Effector memory CD4-positive, alpha-beta T cell (primary cell): ENCODE measurements around the gene MRPS2.

Source experiments
- DNase-seq, 3 donors: peaks; one replicate each; pipeline ENCODE4 v3.0.0-alpha.2; 2020
- H3K27ac ChIP-seq: 2 replicates; pipeline ENCODE4 v1.7.0; 2013; ENCODE audit warnings: mild to moderate bottlenecking, low read length, moderate library complexity; ENCODE audit not compliant: insufficient read depth, poor library complexity, severe bottlenecking
- H3K27me3 ChIP-seq: replicated peaks from 2 replicates; pipeline ENCODE4 v1.7.0; 2013; ENCODE audit warnings: mild to moderate bottlenecking, low read length; ENCODE audit not compliant: insufficient read depth, control insufficient read depth, poor library complexity, severe bottlenecking
- H3K36me3 ChIP-seq: 2 replicates; pipeline ENCODE4 v1.7.0; 2013; ENCODE audit warnings: mild to moderate bottlenecking, low read length, moderate library complexity; ENCODE audit not compliant: control insufficient read depth, insufficient read depth
- H3K4me1 ChIP-seq: 2 replicates; pipeline ENCODE4 v1.7.0; 2013; ENCODE audit warnings: low read length, mild to moderate bottlenecking; ENCODE audit not compliant: control insufficient read depth, insufficient read depth, poor library complexity, severe bottlenecking
- H3K4me3 ChIP-seq: 2 replicates; pipeline ENCODE4 v1.7.0; 2013; ENCODE audit warnings: low read length, low read depth, mild to moderate bottlenecking; ENCODE audit not compliant: insufficient read depth, poor library complexity, severe bottlenecking
- H3K9me3 ChIP-seq: 2 replicates; pipeline ENCODE4 v1.7.0; 2013; ENCODE audit warnings: mild to moderate bottlenecking, low read length, moderate library complexity; ENCODE audit not compliant: control insufficient read depth

MRPS2 gene

DNA sequence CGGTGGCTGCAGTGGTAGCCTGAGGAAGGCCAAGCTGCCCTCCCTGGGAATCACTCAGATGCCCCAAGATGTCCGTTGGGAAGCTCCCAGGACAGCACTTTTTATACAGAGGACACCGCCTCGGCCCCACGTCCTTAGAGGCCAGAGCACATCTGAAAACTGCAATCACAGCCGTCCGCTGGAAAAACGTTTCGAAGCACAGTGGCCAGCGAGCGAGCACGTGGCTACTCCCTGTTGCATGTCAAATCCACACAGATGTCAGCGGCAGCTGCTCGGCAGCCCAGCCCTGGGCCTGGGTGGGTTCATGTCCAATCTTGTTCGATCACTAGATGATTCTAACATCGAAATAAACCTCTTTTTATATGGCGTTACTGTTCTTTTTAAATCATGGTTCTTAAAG lies 12.0 kb upstream of the MRPS2 start:
- Histone ChIP-seq H3K9me3 (no peaks in the 10 kb centered on the region), H3K36me3 (no peaks in the 10 kb centered on the region), H3K27me3 (no peaks in the 10 kb centered on the region), H3K27ac (no peak overlapping the region), H3K4me1 (no peaks in the 10 kb centered on the region), H3K4me3 (no peak overlapping the region)
- DNase-seq, result no peak

DNA sequence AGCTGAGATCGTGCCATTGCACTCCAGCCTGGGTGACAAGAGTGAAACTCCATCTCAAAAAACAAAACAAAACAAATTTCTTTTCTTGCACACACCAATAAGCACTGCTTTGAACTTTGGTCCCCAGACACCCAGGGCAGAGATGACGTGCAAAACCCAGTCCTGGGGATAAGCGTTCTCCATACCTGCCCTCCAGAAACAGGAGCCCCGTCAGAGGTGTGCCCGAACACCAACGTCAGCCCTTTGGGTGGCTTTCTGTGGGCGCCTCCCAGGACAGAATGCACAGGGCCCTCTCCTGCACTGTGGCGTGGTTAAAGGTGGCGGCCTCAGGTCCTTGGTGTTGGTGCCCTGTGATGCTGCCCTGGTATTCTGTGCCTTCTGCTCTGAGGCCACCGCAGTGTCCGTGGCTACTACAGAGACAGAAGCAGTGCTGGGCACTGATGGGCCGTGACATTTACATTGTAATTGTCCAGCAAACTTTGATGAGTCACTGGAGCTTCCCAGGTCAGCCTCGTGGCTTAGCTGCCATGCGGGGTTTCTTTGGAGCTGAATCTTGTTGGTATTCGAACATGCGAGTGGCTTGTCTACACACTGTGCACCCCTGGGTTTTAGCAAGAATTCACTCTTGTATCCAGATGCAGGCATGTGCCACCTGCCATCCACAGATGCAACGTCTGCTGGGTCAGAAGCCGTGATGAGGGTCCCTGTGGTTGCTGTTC lies 11.1 kb upstream of the MRPS2 start:
- no peaks in the 10 kb centered on the region for H3K36me3 ChIP-seq
- no peak overlapping the region for H3K4me3 ChIP-seq

DNA sequence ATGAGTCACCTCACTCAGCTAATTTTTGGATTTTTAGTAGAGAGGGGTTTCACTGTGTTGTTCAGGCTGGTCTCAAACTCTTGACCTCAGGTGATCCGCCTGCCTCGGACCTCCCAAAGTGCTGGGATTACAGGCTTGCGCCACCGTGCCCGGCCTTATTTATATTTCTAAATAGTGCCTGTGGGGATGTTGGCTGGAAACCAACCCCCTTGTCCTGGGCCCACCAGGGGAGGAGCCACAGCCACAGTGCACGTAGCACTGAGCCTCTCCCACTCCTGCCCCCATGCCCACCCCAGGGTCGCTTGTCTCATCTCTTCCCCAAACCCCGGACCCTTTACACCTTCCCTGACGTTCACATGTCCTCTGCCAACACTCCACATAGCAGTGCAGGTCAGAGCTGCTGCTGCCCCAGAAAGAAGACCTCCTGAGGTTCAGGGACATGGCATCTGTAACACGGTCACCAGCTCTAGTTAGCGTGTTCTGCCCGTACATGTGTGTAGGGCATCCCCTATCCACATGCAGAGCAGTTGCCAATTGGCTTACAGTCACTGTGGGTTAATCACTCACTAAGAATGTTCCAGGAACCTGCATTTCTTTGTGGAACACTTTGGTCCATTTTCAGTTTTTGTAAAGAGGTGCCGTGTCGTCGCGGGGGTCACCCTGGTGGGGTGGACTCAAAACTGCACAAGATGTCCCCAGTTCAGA lies 10.2 kb upstream of the MRPS2 start:
- Histone ChIP-seq H3K4me1 (no peaks in the 10 kb centered on the region), H3K36me3 (no peaks in the 10 kb centered on the region)
- DNase-seq, result no peak

More for the DNA sequence above, 11.1 kb upstream of the MRPS2 start:
- no peaks in the 10 kb centered on the region for H3K4me1 ChIP-seq
- no peak for DNase-seq
- no peaks in the 10 kb centered on the region for H3K9me3 ChIP-seq
- H3K27ac ChIP-seq, result no peak overlapping the region
- no peaks in the 10 kb centered on the region for H3K27me3 ChIP-seq

DNA sequence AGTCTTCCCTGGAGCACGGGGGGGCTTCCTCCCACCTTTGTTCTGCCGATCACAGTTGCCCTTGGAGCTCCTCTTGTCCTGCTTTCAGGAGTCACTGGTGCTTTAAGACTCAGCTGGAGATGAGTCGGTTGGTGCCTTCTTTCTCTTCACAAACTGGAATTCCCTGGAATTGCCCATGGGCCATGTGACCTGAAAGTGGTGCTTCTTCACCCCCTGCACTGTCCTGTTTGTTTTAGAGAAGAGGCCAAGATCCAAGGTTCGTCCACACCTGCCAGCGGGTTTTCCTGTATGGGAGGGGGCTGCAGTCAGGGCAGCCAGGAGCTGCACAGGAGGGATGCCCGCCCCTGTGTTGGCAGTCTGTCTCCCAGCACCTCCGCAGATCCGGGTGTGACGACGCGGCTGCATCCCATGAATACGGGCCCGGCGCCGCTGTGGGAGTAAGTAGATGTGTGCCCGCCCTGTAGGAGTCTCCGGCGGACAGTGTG lies 9.5 kb upstream of the MRPS2 start:
- Histone ChIP-seq H3K4me3 (no peak overlapping the region), H3K4me1 (no peaks in the 10 kb centered on the region), H3K36me3 (no peaks in the 10 kb centered on the region), H3K27me3 (no peaks in the 10 kb centered on the region), H3K9me3 (no peaks in the 10 kb centered on the region), H3K27ac (no peak overlapping the region)
- DNase-seq, result no peak

More for the DNA sequence above, 10.2 kb upstream of the MRPS2 start:
- Histone ChIP-seq H3K4me3 (no peak overlapping the region), H3K27me3 (no peaks in the 10 kb centered on the region), H3K9me3 (no peaks in the 10 kb centered on the region), H3K27ac (no peak overlapping the region)

DNA sequence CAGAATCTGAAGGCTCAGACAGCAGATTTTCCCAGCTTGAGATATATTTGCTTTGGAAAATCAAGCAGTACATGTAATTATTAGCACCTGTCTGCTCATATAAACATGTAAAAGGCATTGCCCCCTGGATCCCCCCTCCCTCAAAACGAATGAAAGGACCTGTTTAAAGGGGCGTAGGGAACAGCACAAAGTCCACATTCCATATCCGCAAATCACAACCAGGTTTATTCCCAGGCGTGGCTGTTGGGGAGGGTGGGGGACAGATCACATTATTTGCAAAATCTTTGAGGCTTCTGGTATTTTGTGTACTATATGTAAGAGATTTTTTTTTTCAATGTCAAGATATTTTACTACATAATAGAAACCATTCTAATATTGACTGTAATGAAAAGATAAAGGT lies 8.7 kb upstream of the MRPS2 start:
- Histone ChIP-seq H3K27me3 (no peaks in the 10 kb centered on the region), H3K36me3 (no peaks in the 10 kb centered on the region), H3K27ac (no peak overlapping the region), H3K4me3 (no peak overlapping the region), H3K4me1 (no peaks in the 10 kb centered on the region), H3K9me3 (no peaks in the 10 kb centered on the region)
- no peak for DNase-seq

DNA sequence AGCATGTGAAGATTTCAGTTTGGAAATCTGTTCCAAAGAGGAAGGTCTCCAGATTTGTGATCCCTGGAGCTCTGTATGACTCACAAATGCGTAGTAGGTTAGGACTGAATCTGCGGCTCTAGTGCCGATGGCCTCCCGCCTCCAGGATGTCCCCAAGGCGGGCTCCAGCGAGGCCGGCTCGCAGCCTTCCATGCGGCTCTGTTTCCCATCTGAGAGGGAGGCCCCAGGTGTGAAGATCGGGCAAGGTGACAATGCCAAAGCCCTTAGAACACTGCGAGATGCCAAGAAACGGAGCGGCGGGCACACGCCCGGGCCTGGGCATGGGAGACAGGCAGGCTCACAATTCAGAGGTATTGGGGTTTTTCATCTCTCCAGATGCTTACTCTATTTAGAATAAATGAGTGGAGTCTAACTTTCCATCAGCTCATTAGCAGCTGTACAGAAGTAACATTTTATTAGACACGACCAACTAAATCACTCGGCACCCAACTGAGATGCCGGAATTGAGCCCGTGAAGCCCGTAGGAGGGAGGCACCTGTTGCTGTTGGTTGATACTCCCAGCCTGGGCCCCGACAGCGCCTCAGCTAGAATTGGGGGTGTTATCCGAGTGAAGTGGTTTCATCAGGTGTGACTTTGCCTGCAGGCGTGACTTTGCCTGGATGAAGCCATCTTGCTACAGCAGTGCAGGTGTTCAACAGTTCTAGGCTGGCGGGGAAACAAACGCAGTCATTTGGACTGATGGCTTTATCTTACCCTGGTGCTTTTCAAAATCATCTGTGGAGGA lies 7.4 kb upstream of the MRPS2 start:
- Histone ChIP-seq H3K27ac (no peak overlapping the region), H3K27me3 (no peaks in the 10 kb centered on the region), H3K4me1 (no peaks in the 10 kb centered on the region), H3K36me3 (no peaks in the 10 kb centered on the region), H3K9me3 (no peaks in the 10 kb centered on the region), H3K4me3 (no peak overlapping the region)
- no peak for DNase-seq

DNA sequence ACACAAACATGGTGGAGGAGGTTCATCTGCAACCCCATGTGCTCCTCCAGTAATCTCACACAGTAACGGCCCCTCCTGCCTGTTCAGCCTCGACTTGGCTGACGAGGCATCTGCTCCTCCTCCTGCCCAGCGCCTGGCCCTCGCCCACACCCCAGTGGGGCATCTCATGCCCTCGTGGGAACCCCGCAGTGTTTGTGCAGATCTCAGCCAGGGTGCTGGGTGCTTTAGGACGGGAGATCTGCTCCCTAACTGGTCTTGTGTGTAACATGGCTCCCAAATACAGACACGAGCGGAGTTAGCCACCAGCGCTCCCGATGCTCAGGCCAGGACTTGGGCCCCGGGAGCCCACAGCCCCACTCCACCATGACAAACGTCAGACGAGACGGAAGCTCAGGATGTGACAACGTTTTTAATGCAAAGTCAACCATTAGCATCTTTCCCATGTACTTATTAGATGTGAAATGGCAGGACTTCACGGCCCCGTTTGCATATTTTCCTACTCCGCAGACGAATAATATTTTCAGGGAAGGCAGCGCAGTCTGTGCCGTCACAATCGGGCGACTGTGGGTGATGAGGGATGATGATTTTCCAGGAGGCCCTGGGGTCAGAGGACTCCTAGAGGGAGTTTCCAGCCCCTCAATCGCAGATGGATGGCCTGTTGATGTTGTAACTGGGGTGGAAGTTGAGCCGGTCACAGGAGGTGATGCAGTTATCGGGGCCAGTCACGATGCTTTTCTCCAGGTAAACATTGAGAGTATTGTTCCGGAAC lies 5.5 kb upstream of the MRPS2 start:
- no peak overlapping the region for H3K27ac ChIP-seq
- no peak overlapping the region for H3K4me3 ChIP-seq
- H3K27me3 ChIP-seq, result no peaks in the 10 kb centered on the region
- DNase-seq, result no peak
- H3K9me3 ChIP-seq, result no peaks in the 10 kb centered on the region
- H3K36me3 ChIP-seq, result no peaks in the 10 kb centered on the region
- H3K4me1 ChIP-seq, result peaks cover 6% of the 10 kb centered on the region

DNA sequence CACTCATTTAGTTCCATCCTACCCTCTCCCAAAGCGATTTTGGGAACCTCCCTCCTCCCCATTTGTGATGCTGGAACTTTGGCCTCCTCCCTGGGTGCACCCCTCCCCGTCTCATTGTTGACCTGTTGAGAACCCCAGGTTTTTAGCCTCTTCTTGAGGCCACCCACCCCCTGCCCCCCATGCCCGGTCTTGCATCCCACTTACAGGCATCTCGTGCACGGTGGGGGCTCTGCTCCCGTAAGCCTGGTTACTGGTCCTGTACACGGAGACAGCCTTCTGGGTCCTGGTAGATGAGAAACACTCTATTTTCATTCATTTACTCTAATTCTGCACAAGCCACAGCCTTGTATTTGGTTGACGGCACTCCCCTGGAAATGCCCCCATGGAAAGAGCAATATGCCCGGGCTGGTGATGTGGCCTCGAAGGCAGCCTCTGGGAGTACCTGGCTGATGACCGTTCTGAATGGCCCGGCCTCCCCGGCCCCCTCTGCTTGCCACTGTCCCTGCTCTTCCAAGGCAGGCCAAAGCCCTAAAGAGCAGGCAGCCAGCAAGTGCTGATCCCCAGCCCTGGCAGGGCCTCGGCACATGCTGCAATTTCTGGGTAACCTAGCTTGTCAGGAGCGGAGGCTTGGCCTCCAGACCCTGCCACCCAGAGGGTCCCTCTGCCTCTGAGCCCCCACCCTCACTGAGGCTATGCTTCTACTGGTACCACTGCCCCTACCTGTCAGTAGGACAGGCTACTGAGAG lies 1.9 kb upstream of the MRPS2 start:
- Histone ChIP-seq H3K36me3 (peaks cover 10% of the 10 kb centered on the region), H3K4me1 (peaks cover 24% of the 10 kb centered on the region), H3K27me3 (no peaks in the 10 kb centered on the region), H3K27ac (no peak overlapping the region), H3K4me3 (no peak overlapping the region), H3K9me3 (no peaks in the 10 kb centered on the region)
- DNase-seq, result no peak
